GM19324 (cell line): ENCODE data around the gene ATP6V0D1.

Experiments
- ATAC-seq: cut with Tn5 transposase; IDR thresholded peaks from one replicate; pipeline ENCODE4 v1.9.1; 2021; ENCODE audit warnings: mild to moderate bottlenecking, moderate library complexity; ENCODE audit not compliant: unreplicated experiment, low FRiP score

The ATP6V0D1 gene

DNA sequence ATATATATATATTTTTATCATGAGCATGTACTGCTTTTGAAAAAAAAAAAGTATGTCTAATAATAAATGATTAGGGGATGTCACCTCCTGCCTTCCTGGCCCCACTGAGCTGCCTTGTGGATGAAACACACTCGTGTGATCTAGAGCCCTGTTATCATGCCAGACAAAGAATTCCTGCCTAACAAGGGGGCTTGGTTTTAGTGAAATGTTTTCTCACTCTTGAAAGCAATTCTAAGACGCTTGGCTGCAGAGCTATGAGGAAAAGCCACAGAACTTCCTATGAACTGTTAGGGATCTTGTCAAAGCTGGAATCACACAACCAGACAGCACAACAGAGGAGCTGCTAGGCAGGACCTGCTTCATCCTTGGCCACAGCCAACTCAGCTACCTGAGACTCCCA, 68.7 kb downstream of the ATP6V0D1 start:
- ATAC-seq = no peak

GRCh38 chr16:67411339-67411738, 69.6 kb downstream of the ATP6V0D1 start:
- no peak for ATAC-seq

- ATAC-seq = no peak
Measured at GRCh38 chr16:67409631-67410030, 71.3 kb downstream of the ATP6V0D1 start.

GRCh38 chr16:67407788-67408452, 73.0 kb downstream of the ATP6V0D1 start:
- no peak for ATAC-seq

- no peak for ATAC-seq
Measured at GRCh38 chr16:67407176-67407787, 73.7 kb downstream of the ATP6V0D1 start.

- no peak for ATAC-seq
Measured at GRCh38 chr16:67406111-67406971, 74.6 kb downstream of the ATP6V0D1 start.

DNA sequence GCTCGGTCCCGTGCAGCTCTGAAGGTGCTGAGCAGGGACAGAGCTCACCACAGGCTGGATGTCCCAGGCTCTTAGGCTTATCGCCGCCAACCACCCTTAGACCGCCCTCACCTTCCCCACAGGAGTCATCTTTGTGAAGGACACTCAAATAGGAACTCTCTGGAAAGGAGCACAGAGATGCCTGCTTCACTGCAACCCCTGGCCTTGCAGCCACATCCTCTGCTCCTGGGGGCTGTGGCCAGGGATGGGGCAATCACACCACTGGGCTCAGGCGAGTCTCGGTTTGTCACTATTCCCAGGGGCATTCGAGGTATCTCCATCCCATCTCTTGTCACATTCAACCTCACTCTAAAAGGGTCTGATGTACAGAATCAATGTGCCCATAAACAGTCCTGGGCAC, 75.6 kb downstream of the ATP6V0D1 start:
- ATAC-seq = no peak

GRCh38 chr16:67404740-67405226, 76.2 kb downstream of the ATP6V0D1 start:
- no peak for ATAC-seq

DNA sequence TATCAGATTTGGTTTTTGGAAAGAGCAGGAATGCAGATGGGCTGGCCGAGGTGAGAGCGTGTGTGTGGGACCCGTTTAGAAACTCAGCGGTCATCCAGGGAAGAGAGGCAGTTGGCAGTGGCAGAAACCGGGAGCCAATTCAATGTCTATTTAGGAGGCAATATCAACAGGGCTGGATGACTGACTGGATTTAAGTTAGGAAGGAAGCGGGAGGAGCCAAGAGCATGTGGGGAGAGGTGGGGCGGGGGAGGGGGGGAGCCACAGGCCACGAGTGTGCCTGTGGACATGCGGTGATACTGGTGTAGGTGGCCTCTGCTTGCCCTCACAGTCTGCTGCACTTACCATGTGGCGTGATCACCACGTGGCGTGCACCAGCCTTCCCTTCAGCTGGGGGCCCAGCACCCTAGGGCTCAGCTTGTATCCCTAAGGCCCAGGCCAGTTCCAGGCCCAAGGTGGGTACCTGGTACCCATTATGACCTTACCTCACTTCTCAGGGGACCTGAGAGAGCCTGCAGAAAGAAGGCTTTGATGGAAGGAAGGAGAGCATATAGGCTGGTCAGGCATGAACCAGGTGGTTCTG, 76.9 kb downstream of the ATP6V0D1 start:
- no peak for ATAC-seq

GRCh38 chr16:67400901-67401300, 80.1 kb downstream of the ATP6V0D1 start:
- no peak for ATAC-seq

GRCh38 chr16:67399749-67400704, 80.9 kb downstream of the ATP6V0D1 start:
- ATAC-seq = no peak

DNA sequence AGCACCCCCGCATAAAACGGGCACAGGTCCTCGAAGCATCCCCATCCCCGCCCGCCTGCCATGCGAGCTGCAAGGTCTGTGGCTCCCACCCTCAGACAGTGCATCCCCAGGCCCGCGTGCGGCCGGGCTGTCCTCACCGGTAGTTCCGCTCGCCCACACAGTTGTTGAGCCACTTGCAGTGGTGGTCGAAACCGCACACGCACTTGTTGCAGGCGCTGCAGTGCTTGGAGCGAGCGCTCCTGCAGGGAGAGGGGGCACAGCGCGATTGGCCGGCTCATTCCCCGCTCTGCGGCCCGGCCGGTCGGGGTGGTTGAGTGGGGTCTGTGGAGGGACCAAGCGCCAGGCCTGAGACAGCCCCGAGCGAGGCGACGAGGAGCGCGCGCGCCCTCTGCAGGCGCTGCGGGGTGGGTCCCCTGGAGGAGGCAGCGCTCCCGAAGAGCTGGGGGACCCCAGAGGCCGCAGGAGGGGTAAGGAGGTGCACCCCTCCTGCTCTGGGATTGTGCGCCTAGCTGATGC, 81.7 kb downstream of the ATP6V0D1 start:
- ATAC-seq = no peak

GRCh38 chr16:67398546-67399217, 82.3 kb downstream of the ATP6V0D1 start:
- ATAC-seq = no peak

DNA sequence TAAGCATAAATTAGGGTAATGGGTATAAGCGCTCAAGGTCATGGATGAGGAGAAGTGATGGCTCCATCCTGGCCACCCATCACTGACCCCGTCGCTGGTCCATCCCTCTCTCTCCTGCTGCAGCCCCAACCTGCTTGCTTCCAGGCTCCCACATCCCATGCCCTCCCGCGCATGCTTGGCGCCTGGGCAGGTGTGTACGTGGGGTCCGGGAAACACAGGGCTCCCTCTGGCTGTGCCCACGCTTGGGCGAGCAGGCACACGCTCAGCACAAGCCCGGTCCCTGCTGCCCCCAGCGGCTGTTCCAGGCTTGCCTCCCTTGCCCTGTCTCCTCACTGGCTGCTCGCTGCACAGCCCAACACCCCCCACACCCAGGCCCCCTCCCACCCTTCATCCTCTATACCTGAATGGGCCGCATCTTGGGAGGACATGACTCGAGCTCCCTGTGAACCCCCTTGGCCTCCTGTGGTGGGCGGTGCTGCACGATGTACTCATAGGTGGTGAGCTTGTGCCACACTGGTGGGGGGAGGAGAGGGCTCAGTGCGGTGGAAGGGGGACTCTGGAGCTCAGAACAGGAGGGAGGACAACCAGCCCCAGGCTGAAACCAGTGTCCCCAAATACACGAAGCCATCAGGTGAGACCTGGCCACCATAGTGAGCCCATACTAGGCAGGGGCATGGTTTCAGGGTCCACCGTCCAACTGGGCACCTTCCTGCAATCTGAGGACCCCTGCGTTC, 83.0 kb downstream of the ATP6V0D1 start:
- no peak for ATAC-seq

- no peak for ATAC-seq
Measured at GRCh38 chr16:67397036-67397801, 83.7 kb downstream of the ATP6V0D1 start.

DNA sequence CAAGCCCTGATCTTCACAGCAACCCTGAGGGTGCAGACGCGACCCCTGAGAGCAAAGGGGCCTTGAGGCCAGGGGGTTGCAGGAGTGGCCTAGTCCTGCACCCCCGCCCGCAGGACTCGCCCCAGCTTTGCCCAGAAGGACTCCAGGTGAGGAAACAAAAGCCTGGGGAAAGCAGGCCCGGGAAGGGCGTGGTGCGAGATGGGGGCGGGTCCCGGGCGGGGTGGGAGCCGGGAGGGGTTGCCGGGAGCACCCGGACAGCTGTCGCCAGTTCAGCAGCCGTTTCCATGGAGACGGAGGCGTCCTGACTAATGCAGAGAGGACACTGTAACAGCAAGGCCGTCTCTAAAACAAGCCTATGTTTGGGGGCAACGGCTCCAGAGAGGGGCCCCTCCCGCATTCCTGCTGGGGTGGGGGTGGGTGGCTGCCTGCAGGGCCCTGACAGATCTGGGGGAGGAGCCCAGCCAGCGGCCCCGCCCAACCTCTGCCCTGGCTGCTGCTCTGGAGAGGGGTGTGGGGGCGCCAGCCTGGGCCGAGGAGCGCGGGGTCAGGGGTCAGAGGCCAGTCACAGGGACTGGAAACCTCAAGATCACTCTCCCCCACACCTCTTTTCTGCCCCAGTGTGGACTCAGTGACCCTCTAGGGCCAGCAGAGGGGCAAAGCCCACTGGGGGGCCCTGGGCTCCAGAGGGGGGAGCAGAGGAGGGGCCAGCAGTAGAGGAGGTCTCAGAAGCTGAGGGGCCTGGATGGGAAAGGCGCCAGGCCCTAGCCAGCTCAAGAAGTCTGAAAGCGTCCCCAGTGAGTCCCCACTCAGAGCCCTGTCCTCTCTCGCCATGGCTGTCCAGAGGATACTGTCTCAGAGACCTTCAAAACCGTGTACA, 84.6 kb downstream of the ATP6V0D1 start:
- ATAC-seq = no peak
